Fibroblast of lung (primary cell): ENCODE data around the gene ZNF451. TPM values are rescaled to one million over a fixed set of nuclear protein-coding genes. Genes with fewer than 3 reads are reported as not detected.

ENCODE experiments used
- DNase-seq, 2 donors: peaks; one replicate each; pipeline versions ENCODE4 v3.0.0 to v3.0.0-alpha.2; 2010; ENCODE audit warnings: low read depth in 2 of 2
- H2AFZ ChIP-seq: 2 replicates; pipeline ENCODE4 v1.5.1; 2012; ENCODE audit warnings: low read length, control low read depth, inconsistent platforms
- H3K27ac ChIP-seq: 2 replicates; pipeline ENCODE4 v1.5.1; 2011; ENCODE audit warnings: low read length, control low read depth; ENCODE audit not compliant: insufficient read depth
- H3K27me3 ChIP-seq: 2 replicates; pipeline ENCODE4 v1.5.1; 2011; ENCODE audit warnings: mild to moderate bottlenecking, low read length; ENCODE audit not compliant: control insufficient read depth, insufficient read depth
- H3K36me3 ChIP-seq: 2 replicates; pipeline ENCODE4 v1.5.1; 2011; ENCODE audit warnings: low read length; ENCODE audit not compliant: control insufficient read depth, insufficient read depth
- H3K4me1 ChIP-seq: 2 replicates; pipeline ENCODE4 v1.5.1; 2011; ENCODE audit warnings: low read length; ENCODE audit not compliant: control insufficient read depth, insufficient read depth; ENCODE audit errors: extremely low read depth
- H3K4me2 ChIP-seq: 2 replicates; pipeline ENCODE4 v1.5.1; 2011; ENCODE audit warnings: low read length, control low read depth; ENCODE audit not compliant: insufficient read depth; ENCODE audit errors: extremely low read depth
- H3K4me3 ChIP-seq, 4 experiments: fragments of 200-600 bp in 1 of 4; sonication (generic) in 1 of 4; replicated peaks in 1 of 4; 2 replicates each; pipeline ENCODE4 v1.5.1; 2011 to 2016; ENCODE audit warnings: low read length in 4 of 4, low read depth in 3 of 4, mild to moderate bottlenecking in 3 of 4, control low read depth in 2 of 4, inconsistent platforms in 1 of 4, mixed read lengths in 1 of 4; ENCODE audit not compliant: insufficient read depth in 1 of 4; ENCODE audit errors: control extremely low read depth in 1 of 4
- H3K79me2 ChIP-seq: 2 replicates; pipeline ENCODE4 v1.5.1; 2012; ENCODE audit warnings: mild to moderate bottlenecking, low read length, inconsistent platforms; ENCODE audit not compliant: control insufficient read depth, insufficient read depth
- H3K9ac ChIP-seq: 2 replicates; pipeline ENCODE4 v1.5.1; 2011; ENCODE audit warnings: mild to moderate bottlenecking, low read length, control low read depth; ENCODE audit not compliant: insufficient read depth
- H3K9me3 ChIP-seq: 2 replicates; pipeline ENCODE4 v1.5.1; 2012; ENCODE audit warnings: low read depth, low read length; ENCODE audit not compliant: control insufficient read depth, insufficient read depth
- H4K20me1 ChIP-seq: 2 replicates; pipeline ENCODE4 v1.5.1; 2011; ENCODE audit warnings: low read length; ENCODE audit not compliant: control insufficient read depth, insufficient read depth; ENCODE audit errors: extremely low read depth
- EZH2 ChIP-seq: IDR thresholded peaks from 2 replicates; pipeline ENCODE4 v1.5.1; 2012; ENCODE audit warnings: low read length, control low read depth, mild to moderate bottlenecking; ENCODE audit errors: missing control alignments
- polyA plus RNA-seq, 2 donors: library from polyadenylated mRNA; depleted of rRNA in 1 of 2; stranded (reverse) in 1 of 2; unstranded in 1 of 2; fragments of >200 nt; gene quantifications; 2 replicates each; pipeline ENCODE4 v1.2.1, GENCODE V29; 2011 to 2012; ENCODE audit warnings: missing spikeins in 1 of 2
- total RNA-seq: library from RNA; depleted of rRNA; stranded (reverse); fragments of >200 nt; gene quantifications from 2 replicates; pipeline ENCODE4 v1.2.1, GENCODE V29; 2014

ZNF451 gene
- total and polyA plus RNA-seq, 2 donors (not counting 1 experiment from before 2014, with no cell fraction given): 30.0 to 74.6 TPM

- Histone ChIP-seq H3K36me3 (no peaks in the 10 kb centered on the region), H3K4me2 (no peak overlapping the region), H4K20me1 (no peaks in the 10 kb centered on the region), H2AFZ (no peak overlapping the region), H3K4me3 (no peak overlapping the region), H3K27me3 (no peaks in the 10 kb centered on the region), H3K9ac (no peak overlapping the region), H3K27ac (no peak overlapping the region), H3K4me1 (no peaks in the 10 kb centered on the region), H3K9me3 (no peaks in the 10 kb centered on the region), H3K79me2 (peaks cover 89% of the 10 kb centered on the region)
- DNase-seq: no peak
- no peak for TF ChIP-seq EZH2
Measured at GRCh38 chr6:57217270-57217669, 127.3 kb downstream of the ZNF451 start.

Other genes starting within 250 kb of the ZNF451 start
- gene BEND6, start 135.1 kb upstream of the ZNF451 start, total RNA-seq: 10.8 and 12.6 TPM in 2 replicates
- 9.7 and 11.5 TPM in 2 replicates for gene BEND6, start 135.1 kb upstream of the ZNF451 start, polyA plus RNA-seq
- gene KIAA1586, start 43.5 kb upstream of the ZNF451 start, total RNA-seq: 17.3 and 18.2 TPM in 2 replicates
- 7.8 and 8.2 TPM in 2 replicates for gene KIAA1586, start 43.5 kb upstream of the ZNF451 start, polyA plus RNA-seq
- gene BAG2, start 82.1 kb downstream of the ZNF451 start, total RNA-seq: 22.1 and 31.5 TPM in 2 replicates
- gene BAG2, start 82.1 kb downstream of the ZNF451 start, polyA plus RNA-seq: 21.1 and 27.3 TPM in 2 replicates
- 50.8 and 68.0 TPM in 2 replicates for gene RAB23, start 132.1 kb downstream of the ZNF451 start, total RNA-seq
- 41.4 and 61.2 TPM in 2 replicates for gene RAB23, start 132.1 kb downstream of the ZNF451 start, polyA plus RNA-seq
- 35.2 and 59.9 TPM in 2 replicates for gene PRIM2, start 227.4 kb downstream of the ZNF451 start, total RNA-seq
- gene PRIM2, start 227.4 kb downstream of the ZNF451 start, polyA plus RNA-seq: 28.0 and 51.5 TPM in 2 replicates